ENCODE data around the gene PRDM12.

PRDM12 gene

DNA sequence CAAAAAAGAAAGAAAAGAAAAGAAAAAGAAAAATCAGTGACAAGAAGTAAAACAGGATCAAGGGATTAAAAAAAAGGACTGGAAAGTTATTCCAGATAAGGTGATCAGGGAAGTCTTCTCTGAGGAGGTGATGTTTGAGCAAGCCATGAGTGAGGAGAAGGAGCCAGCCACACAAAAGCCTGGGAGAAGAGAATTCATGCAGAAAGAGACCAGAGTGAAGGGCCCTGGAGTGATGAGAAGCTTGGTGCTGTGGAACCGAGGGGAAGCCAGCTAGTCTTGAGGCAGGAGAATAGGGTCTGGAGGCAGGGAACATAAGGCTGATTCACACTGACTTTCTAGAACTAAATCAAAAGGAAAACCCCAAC, 25.2 kb downstream of the PRDM12 start:
- no peak for DNase-seq (ENCODE audit: low read depth, low spot score)

DNA sequence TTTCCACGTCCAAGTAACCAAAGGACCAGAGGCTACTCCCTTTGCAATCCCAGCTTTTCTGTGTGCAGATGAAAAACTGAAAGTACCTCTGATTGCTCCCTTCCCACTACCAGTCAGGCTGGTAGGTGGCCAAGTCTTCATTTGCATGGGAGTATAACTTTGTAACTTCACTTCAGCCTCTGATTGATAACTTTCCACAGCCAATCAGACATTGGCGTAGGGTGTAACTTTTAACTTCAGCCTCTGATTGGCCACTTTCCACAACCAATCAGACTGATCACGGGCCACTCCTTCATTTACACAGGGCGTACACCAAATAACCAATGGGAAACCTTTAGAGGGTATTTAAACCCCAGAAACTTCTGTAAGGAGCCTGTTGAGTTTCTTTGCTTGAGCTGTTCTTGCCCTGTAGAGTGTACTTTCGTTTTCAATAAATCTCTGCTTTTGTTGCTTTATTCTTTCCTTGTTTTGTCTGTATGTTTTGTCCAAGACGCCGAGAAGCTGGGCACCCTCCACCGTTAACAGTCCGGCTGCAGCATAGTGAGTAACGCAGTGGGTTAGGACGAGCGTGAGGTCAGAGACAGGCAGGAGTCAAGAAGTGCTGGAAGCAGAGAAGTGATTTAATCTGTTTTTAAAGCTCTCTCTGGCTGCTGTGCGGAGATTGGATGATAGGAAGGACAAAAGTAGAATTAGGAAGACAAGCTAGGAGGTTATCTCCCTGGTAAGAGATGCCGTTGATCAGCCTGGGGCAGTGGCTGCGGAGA, 25.7 kb downstream of the PRDM12 start:
- peak; percentile 92 for DNase-seq (ENCODE audit: low read depth, low spot score)

GRCh38 chr9:130692321-130692720, 27.9 kb downstream of the PRDM12 start:
- DNase-seq (ENCODE audit: low read depth, low spot score) = peak; percentile 78

GRCh38 chr9:130693101-130693425, 28.7 kb downstream of the PRDM12 start:
- DNase-seq (ENCODE audit: low read depth, low spot score) = no peak

GRCh38 chr9:130693426-130694191, 29.2 kb downstream of the PRDM12 start, which contains the start of gene EXOSC2:
TSS of gene EXOSC2 (plus strand) at chr9:130693780. CDS start at chr9:130693792, 12 bp downstream.
- DNase-seq (ENCODE audit: low read depth, low spot score) = peak; percentile 99

DNA sequence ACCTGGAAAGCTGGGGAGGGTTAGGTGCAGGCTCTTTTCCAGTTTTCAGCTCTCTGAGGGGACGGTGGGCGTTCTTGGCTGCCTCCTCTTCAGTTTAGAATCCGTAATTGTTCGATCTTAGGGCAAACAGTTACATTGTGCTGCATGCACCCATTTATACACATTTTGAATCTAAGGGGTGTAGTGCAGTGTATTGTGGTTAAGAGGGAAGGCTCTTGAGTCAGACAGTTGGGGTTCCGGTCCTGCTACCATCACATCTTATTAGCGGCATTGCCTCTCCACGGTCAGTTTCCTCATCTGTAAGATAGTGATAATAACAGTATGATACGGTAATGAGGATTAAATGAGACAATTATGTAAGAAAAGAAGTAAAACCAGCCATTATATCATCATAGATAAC, 29.8 kb downstream of the PRDM12 start:
- DNase-seq (ENCODE audit: low read depth, low spot score) = no peak

DNA sequence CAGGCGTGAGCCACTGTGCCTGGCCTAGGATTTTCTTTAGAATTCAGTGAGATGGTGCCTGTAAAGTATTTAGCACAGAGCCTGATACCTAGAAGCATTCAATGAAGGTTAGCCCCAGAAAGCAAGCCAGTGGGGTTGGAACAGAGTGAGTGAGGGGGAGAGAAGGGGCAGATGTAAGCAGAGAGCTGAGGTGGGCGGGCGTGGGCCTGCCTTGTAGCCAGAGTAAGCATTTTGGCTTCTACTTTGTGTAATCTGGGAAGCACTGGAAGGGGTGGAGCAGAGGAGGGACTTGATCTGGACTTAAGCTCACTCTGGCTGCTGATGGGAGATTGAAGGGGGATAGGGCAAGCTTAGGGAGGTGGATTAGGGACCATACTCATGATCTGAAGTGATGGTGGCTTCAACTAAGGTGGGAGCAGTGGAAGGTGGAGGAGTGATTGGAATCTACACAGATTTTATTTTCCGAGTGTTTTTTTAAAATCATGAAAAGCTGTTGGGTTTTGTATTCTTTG, 31.8 kb downstream of the PRDM12 start:
- no peak for DNase-seq (ENCODE audit: low read depth, low spot score)

DNA sequence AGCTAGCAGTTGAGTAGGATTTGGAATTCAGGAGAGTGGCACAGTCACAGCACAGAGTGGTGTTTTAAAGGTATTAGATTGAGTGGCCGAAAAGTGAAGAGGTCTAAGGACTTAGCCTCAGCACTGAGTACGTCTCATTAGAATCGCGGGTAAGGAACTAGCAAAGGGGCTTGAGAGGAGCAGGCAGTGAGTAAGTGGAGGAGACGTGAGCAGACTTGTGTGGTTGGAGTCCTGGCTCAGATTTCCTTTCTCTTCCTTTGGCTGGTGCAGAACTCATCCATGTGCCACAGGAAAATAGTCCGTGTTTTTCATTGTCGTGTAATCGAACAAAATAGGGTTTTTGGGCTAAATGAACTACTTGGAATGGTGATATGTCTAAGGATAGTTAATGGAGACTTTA, 32.6 kb downstream of the PRDM12 start:
- no peak for DNase-seq (ENCODE audit: low read depth, low spot score)

- DNase-seq (ENCODE audit: low read depth, low spot score) = peak; percentile 92
Observed at GRCh38 chr9:130698514-130698913, 34.1 kb downstream of the PRDM12 start.

DNA sequence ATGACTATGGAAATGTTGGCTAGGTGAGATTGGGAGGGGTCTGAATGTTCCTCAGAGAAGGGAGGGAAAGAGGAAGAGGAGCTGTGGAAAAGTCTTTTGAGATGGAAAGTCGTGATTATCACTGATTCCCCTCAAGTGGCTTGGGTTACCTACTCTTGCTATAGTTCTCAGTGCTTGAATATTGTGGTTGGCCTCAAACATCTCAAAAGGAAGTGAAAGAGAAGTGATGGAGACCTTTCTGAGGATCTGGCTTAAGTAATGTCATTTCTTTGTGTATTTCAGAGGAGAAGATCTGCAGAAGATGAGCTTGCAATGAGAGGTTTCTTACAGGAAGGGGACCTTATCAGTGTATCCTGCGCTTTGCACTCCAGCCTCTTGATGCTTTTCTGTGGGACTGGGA, 34.7 kb downstream of the PRDM12 start:
- DNase-seq (ENCODE audit: low read depth, low spot score) = no peak

GRCh38 chr9:130701059-130702022, 36.9 kb downstream of the PRDM12 start:
- DNase-seq (ENCODE audit: low read depth, low spot score) = peak; percentile 95

- DNase-seq (ENCODE audit: low read depth, low spot score) = no peak
Observed at GRCh38 chr9:130703501-130703900, 39.1 kb downstream of the PRDM12 start.

DNA sequence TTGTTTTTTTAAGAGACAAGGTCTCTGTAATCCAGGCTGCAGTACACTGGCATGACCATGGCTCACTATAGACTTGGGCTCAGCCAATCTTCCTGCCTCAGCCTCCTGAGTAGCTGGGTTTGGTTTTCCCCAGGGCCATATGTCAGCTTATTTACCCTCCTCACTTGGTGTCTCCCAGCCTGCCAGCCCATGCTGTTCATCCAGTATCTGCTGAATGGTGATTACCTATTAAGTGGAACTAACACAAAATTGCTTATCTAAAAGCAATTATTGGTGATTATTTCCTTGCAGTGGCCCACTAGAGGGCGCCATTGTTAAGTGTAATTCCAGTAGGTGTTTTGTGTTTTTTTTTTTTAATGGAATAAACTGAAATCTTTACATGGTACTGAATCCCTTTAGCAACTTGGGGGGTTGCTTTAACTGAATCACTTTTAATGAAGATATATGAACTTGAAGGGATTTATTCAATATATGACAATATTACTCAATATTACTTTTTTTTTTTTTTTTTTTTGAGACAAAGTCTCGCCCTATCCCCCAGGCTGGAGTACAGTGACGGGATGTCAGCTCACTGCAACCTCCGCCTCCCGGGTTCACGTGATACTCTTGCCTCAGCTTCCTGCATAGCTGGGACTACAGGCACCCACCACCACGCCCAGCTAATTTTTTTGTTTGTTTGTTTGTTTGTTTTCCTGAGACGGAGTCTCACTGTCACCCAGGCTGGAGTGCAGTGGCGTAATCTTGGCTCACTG, 43.0 kb downstream of the PRDM12 start:
- DNase-seq (ENCODE audit: low read depth, low spot score) = peak; percentile 80

GRCh38 chr9:130710822-130711352, 46.5 kb downstream of the PRDM12 start:
- no peak for DNase-seq (ENCODE audit: low read depth, low spot score)

GRCh38 chr9:130711469-130711868, 47.1 kb downstream of the PRDM12 start:
- DNase-seq (ENCODE audit: low read depth, low spot score) = no peak

DNA sequence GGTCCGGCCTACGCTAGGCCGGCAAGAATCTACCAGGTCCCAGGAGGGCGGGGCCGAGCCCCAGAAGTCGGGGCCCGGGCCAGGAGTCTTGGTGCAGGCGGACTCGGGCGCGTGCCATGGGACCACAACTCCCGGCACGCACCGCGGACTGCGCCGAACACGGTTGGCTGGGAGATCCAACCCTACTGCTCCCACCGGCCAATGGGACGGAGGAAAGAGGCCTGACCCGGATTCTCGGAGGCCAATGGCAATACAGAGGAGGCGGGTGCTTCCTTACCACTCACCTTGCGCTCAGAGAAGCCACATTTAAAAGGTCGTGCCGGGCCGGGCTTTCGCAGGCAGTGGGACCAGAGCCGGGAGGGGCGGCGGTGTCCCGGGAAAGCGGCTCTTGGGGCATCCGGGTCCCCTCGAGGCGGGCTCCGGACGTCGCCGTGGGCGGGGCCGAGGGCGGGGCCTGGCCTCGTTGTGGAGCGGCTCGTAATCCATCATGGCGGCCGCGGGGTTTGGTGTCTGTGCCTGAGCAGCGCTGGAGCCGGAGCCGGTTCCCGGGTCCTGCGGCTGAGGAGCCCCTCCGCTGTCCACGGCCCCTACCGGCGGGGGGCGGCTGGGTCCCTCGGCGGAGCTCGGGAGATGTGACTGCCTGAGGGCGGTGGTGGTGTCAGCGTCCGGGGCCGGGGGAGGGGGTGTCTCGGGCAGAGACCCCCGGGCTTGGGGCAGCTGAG, 48.3 kb downstream of the PRDM12 start:
- DNase-seq (ENCODE audit: low read depth, low spot score) = peak; percentile 99

GRCh38 chr9:130713286-130713960, 49.0 kb downstream of the PRDM12 start:
- DNase-seq (ENCODE audit: low read depth, low spot score) = no peak

DNA sequence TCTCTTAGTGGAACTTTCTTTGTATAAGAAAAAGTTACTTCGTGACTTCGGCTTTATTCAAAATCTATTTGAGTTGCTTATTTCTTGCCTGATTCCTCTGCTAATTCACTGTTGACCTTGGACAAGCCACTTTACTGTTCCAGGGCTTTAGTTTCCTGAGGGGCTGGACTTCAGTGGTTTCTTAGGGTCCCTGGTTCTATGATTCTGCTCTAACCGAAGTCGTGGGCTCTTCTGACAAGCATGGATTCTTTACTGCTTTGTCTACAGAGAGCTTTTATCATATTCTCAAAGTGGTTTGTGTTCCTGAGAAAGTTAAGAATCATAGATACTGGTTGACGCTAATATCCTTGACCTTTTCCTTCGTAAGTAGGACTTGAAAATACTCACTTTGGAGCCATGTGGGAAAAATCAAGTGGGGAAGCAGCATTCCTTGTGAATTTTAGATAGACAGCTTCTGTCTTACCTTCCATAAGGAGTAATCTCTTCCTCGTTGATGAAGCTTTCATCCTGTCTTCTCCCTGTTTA, 50.3 kb downstream of the PRDM12 start:
- DNase-seq (ENCODE audit: low read depth, low spot score) = no peak

DNA sequence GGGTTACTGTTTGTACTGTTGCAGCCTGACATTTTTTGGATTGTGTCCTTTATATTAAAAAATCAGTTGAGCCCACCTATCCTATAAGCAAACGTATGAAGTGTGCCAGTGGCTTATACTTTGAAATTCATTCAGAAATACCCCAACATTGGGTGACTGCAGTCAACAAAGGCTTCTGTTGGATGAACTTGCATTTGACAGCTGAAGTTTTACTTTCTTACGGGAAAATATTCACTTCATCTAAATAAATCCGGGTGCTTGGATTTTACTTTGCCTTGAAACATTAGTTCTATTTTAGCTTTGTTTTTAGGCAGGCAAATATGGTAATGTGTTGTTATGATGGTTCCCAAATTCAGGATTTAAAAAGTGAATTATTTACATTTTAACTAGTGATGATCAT, 50.9 kb downstream of the PRDM12 start:
- DNase-seq (ENCODE audit: low read depth, low spot score) = no peak
